Endodermal cell (in vitro differentiated cells): ENCODE results near the gene ANKRD44. TPM values are rescaled to one million over a fixed set of nuclear protein-coding genes. Genes with fewer than 3 reads are reported as not detected.

ENCODE experiments used
- DNase-seq: peaks from one replicate; pipeline ENCODE4 v3.0.0-alpha.2; 2017
- H3K27ac ChIP-seq: 2 replicates; pipeline ENCODE4 v1.5.1; 2013; ENCODE audit warnings: mild to moderate bottlenecking, low read depth, low read length, moderate library complexity
- H3K27me3 ChIP-seq: 2 replicates; pipeline ENCODE4 v1.6.1; 2013; ENCODE audit warnings: mild to moderate bottlenecking, low read length, moderate library complexity; ENCODE audit not compliant: insufficient read depth, control insufficient read depth, poor library complexity, severe bottlenecking
- H3K36me3 ChIP-seq: 2 replicates; pipeline ENCODE4 v1.7.0; 2013; ENCODE audit warnings: mild to moderate bottlenecking, low read length, moderate library complexity; ENCODE audit not compliant: control insufficient read depth, insufficient read depth
- H3K4me1 ChIP-seq: one replicate; pipeline ENCODE4 v1.7.0; 2013; ENCODE audit warnings: low read length; ENCODE audit not compliant: control insufficient read depth, insufficient read depth
- H3K4me3 ChIP-seq: 2 replicates; pipeline ENCODE4 v1.5.1; 2013; ENCODE audit warnings: mild to moderate bottlenecking, low read length, moderate library complexity
- H3K9ac ChIP-seq: 2 replicates; pipeline ENCODE4 v1.6.1; 2013; ENCODE audit warnings: mild to moderate bottlenecking, low read length, moderate library complexity; ENCODE audit not compliant: poor library complexity, severe bottlenecking; ENCODE audit errors: extremely low read depth
- H3K9me3 ChIP-seq: 2 replicates; pipeline ENCODE4 v1.6.1; 2013; ENCODE audit warnings: mild to moderate bottlenecking, low read length, moderate library complexity; ENCODE audit not compliant: control insufficient read depth
- H3K27ac Mint-ChIP-seq: 2 replicates; pipeline ENCODE4 v1.8.0; 2020; ENCODE audit warnings: mixed read lengths
- H3K27me3 Mint-ChIP-seq: 2 replicates; pipeline ENCODE4 v1.8.0; 2021; ENCODE audit warnings: mild to moderate bottlenecking, mixed read lengths; ENCODE audit not compliant: insufficient read depth
- H3K36me3 Mint-ChIP-seq: 2 replicates; pipeline ENCODE4 v1.8.0; 2020; ENCODE audit warnings: low read depth, mixed read lengths
- H3K4me1 Mint-ChIP-seq: 2 replicates; pipeline ENCODE4 v1.8.0; 2020; ENCODE audit warnings: mixed read lengths
- H3K4me3 Mint-ChIP-seq: 2 replicates; pipeline ENCODE4 v1.8.0; 2020; ENCODE audit warnings: mild to moderate bottlenecking, moderate library complexity, mixed read lengths
- H3K9me3 Mint-ChIP-seq: 2 replicates; pipeline ENCODE4 v1.8.0; 2020; ENCODE audit warnings: mild to moderate bottlenecking, mixed read lengths
- WGBS, 2 experiments: methylation state at CpG; one replicate each; pipeline versions ENCODE4 v1.1.5 to v1.1.7; 2013; ENCODE audit warnings: missing lambda C conversion rate in 2 of 2, mixed read lengths in 1 of 2; ENCODE audit not compliant: insufficient coverage in 1 of 2, insufficient read length in 1 of 2; 5-methylcytosine and 5-hydroxymethylcytosine counted together
- total RNA-seq, 2 donors: library from RNA; stranded (reverse); fragmentation: NEBNext Ultra II Directional in 1 of 2; extraction: Animal tissue kit (Norgen Biotek cat#: 25700) in 1 of 2; gene quantifications; 2 replicates in 1 of 2; 3 replicates in 1 of 2; pipeline ENCODE4 v1.2.1, GENCODE V29; 2021
- TF ChIP-seq, protein P1 (sequence below): fragments of 200-600 bp; sonication (generic); conservative IDR thresholded peaks from 2 replicates; pipeline ENCODE4 v1.5.0; 2021; ENCODE audit warnings: antibody characterized with exemption, mild to moderate bottlenecking

The ANKRD44 gene
- total RNA-seq, 2 donors from 2014 or later = 6.2 to 10.6 TPM

DNA sequence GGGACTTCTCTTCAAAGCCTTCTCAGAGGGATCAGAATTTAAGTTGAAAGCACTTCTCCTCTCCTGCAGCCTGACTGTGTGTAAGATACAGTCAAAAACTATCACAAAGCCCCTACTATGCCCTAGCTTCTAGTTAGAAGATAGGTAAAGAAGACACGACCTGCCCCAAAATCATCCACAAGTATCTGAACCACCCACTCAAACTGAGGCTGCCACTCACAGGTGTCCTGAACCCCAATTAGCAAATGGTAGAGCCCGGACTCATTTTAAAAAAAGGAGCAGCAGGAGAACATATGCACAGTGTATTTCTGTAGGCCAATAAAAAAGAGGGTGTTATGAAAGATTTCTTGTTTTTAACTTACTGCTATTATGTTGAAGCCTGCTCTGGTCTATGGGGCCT lies 74.4 kb downstream of the ANKRD44 start:
- no peaks in the 10 kb centered on the region for H3K36me3 Mint-ChIP-seq
- no peak overlapping the region for H3K4me3 Mint-ChIP-seq
- DNase-seq = no peak
- peaks cover 7% of the 10 kb centered on the region for H3K4me1 Mint-ChIP-seq
- TF ChIP-seq, protein P1, sequence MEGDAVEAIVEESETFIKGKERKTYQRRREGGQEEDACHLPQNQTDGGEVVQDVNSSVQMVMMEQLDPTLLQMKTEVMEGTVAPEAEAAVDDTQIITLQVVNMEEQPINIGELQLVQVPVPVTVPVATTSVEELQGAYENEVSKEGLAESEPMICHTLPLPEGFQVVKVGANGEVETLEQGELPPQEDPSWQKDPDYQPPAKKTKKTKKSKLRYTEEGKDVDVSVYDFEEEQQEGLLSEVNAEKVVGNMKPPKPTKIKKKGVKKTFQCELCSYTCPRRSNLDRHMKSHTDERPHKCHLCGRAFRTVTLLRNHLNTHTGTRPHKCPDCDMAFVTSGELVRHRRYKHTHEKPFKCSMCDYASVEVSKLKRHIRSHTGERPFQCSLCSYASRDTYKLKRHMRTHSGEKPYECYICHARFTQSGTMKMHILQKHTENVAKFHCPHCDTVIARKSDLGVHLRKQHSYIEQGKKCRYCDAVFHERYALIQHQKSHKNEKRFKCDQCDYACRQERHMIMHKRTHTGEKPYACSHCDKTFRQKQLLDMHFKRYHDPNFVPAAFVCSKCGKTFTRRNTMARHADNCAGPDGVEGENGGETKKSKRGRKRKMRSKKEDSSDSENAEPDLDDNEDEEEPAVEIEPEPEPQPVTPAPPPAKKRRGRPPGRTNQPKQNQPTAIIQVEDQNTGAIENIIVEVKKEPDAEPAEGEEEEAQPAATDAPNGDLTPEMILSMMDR = no peak
- no peak overlapping the region for H3K27ac Mint-ChIP-seq
- Histone ChIP-seq H3K4me3 (no peak overlapping the region), H3K4me1 (peaks cover 3% of the 10 kb centered on the region), H3K9me3 (no peaks in the 10 kb centered on the region), H3K27me3 (no peaks in the 10 kb centered on the region), H3K27ac (no peak overlapping the region), H3K36me3 (no peaks in the 10 kb centered on the region), H3K9ac (no peak overlapping the region)
- 94% methylated on average over 2 of the region's 2 CpGs; no CpG with 5 or more reads in 1 of the 2 experiments for WGBS, 2 experiments
- no peaks in the 10 kb centered on the region for H3K9me3 Mint-ChIP-seq
- H3K27me3 Mint-ChIP-seq = no peaks in the 10 kb centered on the region

DNA sequence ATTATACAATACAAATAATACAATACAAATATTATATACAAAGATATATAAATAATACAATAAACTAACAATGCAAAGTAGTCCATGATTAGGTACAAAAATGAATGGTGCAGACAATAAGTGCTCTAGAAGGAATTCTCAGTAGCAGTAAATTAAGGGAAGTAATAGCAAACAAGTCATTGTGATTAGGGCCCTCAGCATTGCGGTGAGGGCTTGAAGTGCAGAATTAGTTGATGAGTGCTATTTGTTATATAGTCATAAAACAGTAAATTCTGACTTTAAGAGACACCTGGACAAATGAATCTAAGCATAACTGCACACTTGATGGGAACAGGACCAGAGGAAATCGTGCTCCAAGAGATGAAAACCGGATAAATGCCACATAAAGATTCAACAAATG lies 74.9 kb downstream of the ANKRD44 start:
- H3K27me3 Mint-ChIP-seq = no peaks in the 10 kb centered on the region

DNA sequence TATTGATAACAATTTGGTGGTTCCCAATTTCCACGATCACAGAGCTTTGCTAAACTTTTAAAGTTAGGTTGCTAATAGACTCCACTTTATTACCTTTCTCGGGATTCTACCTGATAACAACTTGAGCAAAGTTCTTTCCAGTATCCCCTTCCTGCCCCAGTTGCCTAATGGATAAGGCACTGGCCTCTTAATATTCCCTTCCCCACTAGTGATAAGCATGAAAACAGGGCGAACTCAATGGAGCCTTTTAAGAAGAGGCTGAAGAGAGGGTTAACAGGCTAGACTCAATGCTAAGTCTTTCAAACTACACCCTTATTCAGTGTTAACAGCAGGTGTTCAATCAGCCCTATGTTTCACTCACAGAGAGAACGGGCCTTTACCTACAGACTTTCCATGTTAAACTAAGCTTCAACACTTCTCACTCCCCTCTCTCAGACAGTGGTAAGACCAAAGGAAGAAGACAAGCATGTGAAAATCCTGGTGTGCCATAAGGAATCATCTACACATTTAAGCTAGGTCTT lies 75.8 kb downstream of the ANKRD44 start:
- Histone ChIP-seq H3K27me3 (no peaks in the 10 kb centered on the region), H3K4me1 (peaks cover 3% of the 10 kb centered on the region), H3K9me3 (no peaks in the 10 kb centered on the region), H3K36me3 (no peaks in the 10 kb centered on the region), H3K27ac (no peak overlapping the region), H3K9ac (no peak overlapping the region), H3K4me3 (no peak overlapping the region)
- Mint-ChIP-seq H3K27me3 (no peaks in the 10 kb centered on the region), H3K36me3 (no peaks in the 10 kb centered on the region), H3K4me3 (no peak overlapping the region), H3K4me1 (peaks cover 7% of the 10 kb centered on the region), H3K27ac (no peak overlapping the region), H3K9me3 (no peaks in the 10 kb centered on the region)
- TF ChIP-seq, protein P1 = no peak
- 79 to 81% methylated on average over 3 to 4 of the region's 4 CpGs for WGBS, 2 experiments
- DNase-seq = no peak

More for the DNA sequence above, 74.9 kb downstream of the ANKRD44 start:
- Histone ChIP-seq H3K36me3 (no peaks in the 10 kb centered on the region), H3K9me3 (no peaks in the 10 kb centered on the region), H3K9ac (no peak overlapping the region), H3K4me3 (no peak overlapping the region), H3K27ac (no peak overlapping the region), H3K4me1 (peaks cover 3% of the 10 kb centered on the region), H3K27me3 (no peaks in the 10 kb centered on the region)
- peaks cover 7% of the 10 kb centered on the region for H3K4me1 Mint-ChIP-seq
- H3K4me3 Mint-ChIP-seq = no peak overlapping the region
- TF ChIP-seq, protein P1 = no peak
- WGBS, 2 experiments = 70 to 95% methylated on average over 2 to 3 of the region's 3 CpGs
- no peak overlapping the region for H3K27ac Mint-ChIP-seq
- H3K9me3 Mint-ChIP-seq = no peaks in the 10 kb centered on the region
- no peak for DNase-seq
- H3K36me3 Mint-ChIP-seq = no peaks in the 10 kb centered on the region
